K562 (cell line): ENCODE data around the gene SLC12A9. TPM values are rescaled to one million over a fixed set of nuclear protein-coding genes. Genes with fewer than 3 reads are reported as not detected.

Source experiments
- CBX3 ChIP-seq, 2 experiments: IDR thresholded peaks; 1 replicate in 1 of 2; 2 replicates in 1 of 2; pipeline ENCODE4 v1.6.1; 2012; ENCODE audit warnings: inconsistent platforms in 2 of 2, low read length in 2 of 2, borderline replicate concordance in 1 of 2, control low read depth in 1 of 2
- ETV6 ChIP-seq, 3 experiments: fragments of 150-350 bp in 1 of 3; sonication (generic) in 1 of 3; formaldehyde crosslinking in 1 of 3; IDR thresholded peaks; 2 replicates each; pipeline versions ENCODE4 v1.6.1 to v1.8.0; 2014 to 2022; ENCODE audit warnings: borderline replicate concordance in 2 of 3, low read depth in 2 of 3, antibody characterized with exemption in 1 of 3, low read length in 1 of 3, mild to moderate bottlenecking in 1 of 3, missing genetic modification reagents in 1 of 3
- FUS ChIP-seq: fragments of 200-400 bp; formaldehyde crosslinking; optimal IDR thresholded peaks from 2 replicates; pipeline ENCODE3; 2017; ENCODE audit warnings: low read depth, low read length
- GTF2F1 ChIP-seq: IDR thresholded peaks from 2 replicates; pipeline ENCODE4 v1.6.1; 2011; ENCODE audit warnings: low read depth, low read length, improper control_type of control experiment
- HEY1 ChIP-seq: fragments of 250-450 bp; sonication (Bioruptor Pico); IDR thresholded peaks from 2 replicates; pipeline ENCODE4 v1.5.0; 2020; ENCODE audit warnings: mild to moderate bottlenecking, moderate library complexity, borderline replicate concordance
- HMG20B ChIP-seq: fragments of 250-450 bp; sonication (Bioruptor Pico); IDR thresholded peaks from 2 replicates; pipeline ENCODE4 v1.5.0; 2021; ENCODE audit warnings: mild to moderate bottlenecking
- JUND ChIP-seq, 2 experiments: IDR thresholded peaks; 2 replicates in 1 of 2; 3 replicates in 1 of 2; pipeline ENCODE4 v1.6.1; 2011; ENCODE audit warnings: borderline replicate concordance in 2 of 2, low read depth in 2 of 2, low read length in 2 of 2, improper control_type of control experiment in 1 of 2, missing biosample characterization in 1 of 2, missing genetic modification characterization in 1 of 2, missing genetic modification reagents in 1 of 2
- KLF13 ChIP-seq: fragments of 450-650 bp; IDR thresholded peaks from 2 replicates; pipeline ENCODE4 v1.6.1; 2016; ENCODE audit warnings: missing genetic modification characterization, low read depth, mild to moderate bottlenecking, missing compliant biosample characterization, moderate library complexity, borderline replicate concordance
- MAFF ChIP-seq: IDR thresholded peaks from 2 replicates; pipeline ENCODE4 v1.6.1; 2012; ENCODE audit warnings: low read length, improper control_type of control experiment
- RCOR1 ChIP-seq, 2 experiments: IDR thresholded peaks; 2 replicates each; pipeline ENCODE4 v1.6.1; 2012; ENCODE audit warnings: low read depth in 2 of 2, low read length in 2 of 2, borderline replicate concordance in 1 of 2, improper control_type of control experiment in 1 of 2
- STAT5A ChIP-seq: IDR thresholded peaks from 2 replicates; pipeline ENCODE4 v1.6.1; 2012; ENCODE audit warnings: low read length, inconsistent platforms, borderline replicate concordance
- TCF7L2 ChIP-seq: fragments of 150-350 bp; IDR thresholded peaks from 2 replicates; pipeline ENCODE4 v1.6.1; 2016; ENCODE audit warnings: low read depth, mild to moderate bottlenecking, low read length, moderate library complexity
- XRCC3 ChIP-seq: fragments of 450-650 bp; IDR thresholded peaks from 2 replicates; pipeline ENCODE4 v1.6.1; 2017; ENCODE audit warnings: mild to moderate bottlenecking, moderate library complexity
- ZBED1 ChIP-seq: IDR thresholded peaks from 2 replicates; pipeline ENCODE4 v1.6.1; 2014
- ZNF121 ChIP-seq: sonication (generic); formaldehyde crosslinking; conservative IDR thresholded peaks from 2 replicates; pipeline ENCODE4 v1.8.0; 2022; ENCODE audit warnings: missing genetic modification reagents
- ZNF316 ChIP-seq: fragments of 450-650 bp; IDR thresholded peaks from 2 replicates; pipeline ENCODE4 v1.6.1; 2016
- ZNF551 ChIP-seq: fragments of 250-450 bp; sonication (Bioruptor Pico); IDR thresholded peaks from 2 replicates; pipeline ENCODE4 v1.5.0; 2021; ENCODE audit warnings: mild to moderate bottlenecking, moderate library complexity
- ZNF707 ChIP-seq: fragments of 250-450 bp; sonication (Bioruptor Pico); conservative IDR thresholded peaks from 2 replicates; pipeline ENCODE4 v1.8.0; 2022; ENCODE audit warnings: inconsistent platforms, mild to moderate bottlenecking, moderate library complexity
- ZSCAN32 ChIP-seq: fragments of 450-650 bp; formaldehyde crosslinking; IDR thresholded peaks from 2 replicates; pipeline ENCODE4 v1.4.0; 2020; ENCODE audit warnings: mild to moderate bottlenecking, moderate library complexity
- polyA plus RNA-seq, 8 experiments: library from polyadenylated mRNA; depleted of rRNA in 4 of 8; stranded (reverse) in 5 of 8; unstranded in 3 of 8; fragments of >200 nt; fragmentation: Nextera tagmentation in 2 of 8; fragmentation: Illumina TruSeq in 1 of 8; extraction: Ambion mirVana in 2 of 8; extraction: Trizol in 1 of 8; gene quantifications; 2 replicates each; pipeline versions ENCODE4 v1.2.1 to v1.2.3, GENCODE V29; 2011 to 2014; ENCODE audit warnings: inconsistent platforms in 1 of 8, missing spikeins in 1 of 8
- total RNA-seq, 7 experiments: library from RNA; depleted of rRNA in 6 of 7; stranded (reverse); fragments of >200 nt in 6 of 7; fragmentation: Illumina TruSeq in 2 of 7; extraction: Trizol in 2 of 7; gene quantifications; 2 replicates each; pipeline versions ENCODE4 v1.2.1 to v1.2.3, GENCODE V29; 2011 to 2021; ENCODE audit warnings: low replicate concordance in 1 of 7
- TF ChIP-seq, protein P1 (sequence below): sonication (generic); IDR thresholded peaks from 2 replicates; pipeline ENCODE4 v1.6.1; 2016
- TF ChIP-seq, protein P2 (sequence below): IDR thresholded peaks from 2 replicates; pipeline ENCODE4 v1.6.1; 2012; ENCODE audit warnings: low read depth, low read length, improper control_type of control experiment, borderline replicate concordance
- TF ChIP-seq, protein P3 (sequence below): fragments of 250-450 bp; sonication (Bioruptor Pico); IDR thresholded peaks from 2 replicates; pipeline ENCODE4 v1.8.0; 2021; ENCODE audit warnings: borderline replicate concordance, mild to moderate bottlenecking, moderate library complexity; ENCODE audit not compliant: poor library complexity, severe bottlenecking
- TF ChIP-seq, protein P4 (sequence below): sonication (generic); formaldehyde crosslinking; IDR thresholded peaks from 2 replicates; pipeline ENCODE4 v1.8.0; 2022; ENCODE audit warnings: mild to moderate bottlenecking, missing genetic modification reagents

The SLC12A9 gene
- total and polyA plus RNA-seq, 9 of the 15 experiments (the other 6 are each of a cell fraction or from before 2014, with no cell fraction given): 0.06 to 20.2 (median 10.7) TPM

DNA sequence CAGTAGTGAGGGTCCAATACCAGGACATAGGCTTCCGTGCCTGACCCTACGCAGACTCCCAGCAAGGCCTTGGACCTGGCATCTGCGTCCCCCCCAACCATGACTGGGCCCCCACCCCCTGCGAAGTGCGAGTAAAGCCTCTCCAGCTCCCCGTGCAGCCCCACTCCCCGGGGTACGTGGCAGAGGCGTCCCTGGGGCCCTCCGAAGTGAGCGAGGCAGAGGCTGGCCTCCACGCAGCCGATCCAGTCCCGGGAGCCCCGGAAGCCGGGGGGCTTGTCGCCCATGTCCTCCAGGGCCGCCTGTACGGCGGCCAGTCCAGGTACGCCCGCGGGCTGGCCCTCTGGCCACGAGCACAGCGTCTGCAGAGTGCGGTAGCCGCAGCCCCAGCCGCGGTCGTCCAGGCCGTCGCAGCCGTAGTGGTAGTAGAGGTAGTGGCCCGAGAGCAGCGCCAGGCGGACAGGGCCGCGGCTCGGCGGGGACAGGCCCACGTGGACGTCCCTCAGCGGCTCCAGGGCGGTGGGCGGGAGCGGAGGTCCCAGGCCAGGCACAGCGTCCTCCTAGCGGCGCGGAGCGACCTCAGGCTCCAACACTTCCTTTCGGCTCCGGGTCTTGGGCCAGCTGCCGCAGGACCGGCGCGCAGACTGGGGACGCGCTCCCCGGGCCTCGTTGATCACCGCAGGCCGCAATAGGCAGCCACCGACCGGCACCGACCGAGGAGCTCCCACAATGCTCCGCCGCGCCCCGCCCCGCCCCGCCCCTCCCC is 36.7 kb downstream of the SLC12A9 start, which contains the start of gene UFSP1 (continued):
- TF ChIP-seq JUND (IDR thresholded peaks at IDR 0.05; ENCODE audit: borderline replicate concordance, low read depth, low read length) (0 out of 2 replicates have a peak, but pooled peaks have one; percentile 4), JUND (tag; IDR thresholded peaks at IDR 0.05; ENCODE audit: borderline replicate concordance, low read depth, low read length) (no peak), ETV6 (IDR thresholded peaks at IDR 0.05; ENCODE audit: borderline replicate concordance in 1 of 2, low read depth in 2 of 2, low read length in 1 of 2) (no peak), ETV6 (CRISPR knock-in tag; IDR thresholded peaks at IDR 0.05; ENCODE audit: borderline replicate concordance) (0 out of 2 replicates have a peak, but pooled peaks have one; percentile 29), HEY1 (CRISPR knock-in tag) (no peak), ZNF316 (0 out of 2 replicates have a peak, but pooled peaks have one; percentile 16), TCF7L2 (no peak), CBX3 (IDR thresholded peaks at IDR 0.05; ENCODE audit: borderline replicate concordance in 1 of 2, low read length in 2 of 2) (no peak), FUS (peak; percentile 95), RCOR1 (IDR thresholded peaks at IDR 0.05; ENCODE audit: borderline replicate concordance in 1 of 2, low read depth in 2 of 2, low read length in 2 of 2) (no peak), ZNF551 (CRISPR knock-in tag) (no peak), ZBED1 (peak; percentile 15; the same call in 1 of the 2 replicates), STAT5A (no peak; the same call in 1 of the 2 replicates), ZSCAN32 (CRISPR knock-in tag) (no peak), ZNF121 (CRISPR knock-in tag) (no peak), XRCC3 (no peak), MAFF (no peak), HMG20B (CRISPR knock-in tag) (no peak), ZNF707 (CRISPR knock-in tag) (no peak), GTF2F1 (no peak), KLF13 (tag) (peak; percentile 81; the same call in 1 of the 2 replicates)
- TF ChIP-seq, protein P1, sequence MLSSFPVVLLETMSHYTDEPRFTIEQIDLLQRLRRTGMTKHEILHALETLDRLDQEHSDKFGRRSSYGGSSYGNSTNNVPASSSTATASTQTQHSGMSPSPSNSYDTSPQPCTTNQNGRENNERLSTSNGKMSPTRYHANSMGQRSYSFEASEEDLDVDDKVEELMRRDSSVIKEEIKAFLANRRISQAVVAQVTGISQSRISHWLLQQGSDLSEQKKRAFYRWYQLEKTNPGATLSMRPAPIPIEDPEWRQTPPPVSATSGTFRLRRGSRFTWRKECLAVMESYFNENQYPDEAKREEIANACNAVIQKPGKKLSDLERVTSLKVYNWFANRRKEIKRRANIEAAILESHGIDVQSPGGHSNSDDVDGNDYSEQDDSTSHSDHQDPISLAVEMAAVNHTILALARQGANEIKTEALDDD: no peak
- TF ChIP-seq, protein P2, sequence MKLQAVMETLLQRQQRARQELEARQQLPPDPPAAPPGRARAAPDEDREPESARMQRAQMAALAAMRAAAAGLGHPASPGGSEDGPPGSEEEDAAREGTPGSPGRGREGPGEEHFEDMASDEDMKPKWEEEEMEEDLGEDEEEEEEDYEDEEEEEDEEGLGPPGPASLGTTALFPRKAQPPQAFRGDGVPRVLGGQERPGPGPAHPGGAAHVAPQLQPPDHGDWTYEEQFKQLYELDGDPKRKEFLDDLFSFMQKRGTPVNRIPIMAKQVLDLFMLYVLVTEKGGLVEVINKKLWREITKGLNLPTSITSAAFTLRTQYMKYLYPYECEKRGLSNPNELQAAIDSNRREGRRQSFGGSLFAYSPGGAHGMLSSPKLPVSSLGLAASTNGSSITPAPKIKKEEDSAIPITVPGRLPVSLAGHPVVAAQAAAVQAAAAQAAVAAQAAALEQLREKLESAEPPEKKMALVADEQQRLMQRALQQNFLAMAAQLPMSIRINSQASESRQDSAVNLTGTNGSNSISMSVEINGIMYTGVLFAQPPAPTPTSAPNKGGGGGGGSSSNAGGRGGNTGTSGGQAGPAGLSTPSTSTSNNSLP: no peak
- TF ChIP-seq, protein P3, sequence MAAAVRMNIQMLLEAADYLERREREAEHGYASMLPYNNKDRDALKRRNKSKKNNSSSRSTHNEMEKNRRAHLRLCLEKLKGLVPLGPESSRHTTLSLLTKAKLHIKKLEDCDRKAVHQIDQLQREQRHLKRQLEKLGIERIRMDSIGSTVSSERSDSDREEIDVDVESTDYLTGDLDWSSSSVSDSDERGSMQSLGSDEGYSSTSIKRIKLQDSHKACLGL (CRISPR knock-in tag): peak; percentile 86
- TF ChIP-seq, protein P4, sequence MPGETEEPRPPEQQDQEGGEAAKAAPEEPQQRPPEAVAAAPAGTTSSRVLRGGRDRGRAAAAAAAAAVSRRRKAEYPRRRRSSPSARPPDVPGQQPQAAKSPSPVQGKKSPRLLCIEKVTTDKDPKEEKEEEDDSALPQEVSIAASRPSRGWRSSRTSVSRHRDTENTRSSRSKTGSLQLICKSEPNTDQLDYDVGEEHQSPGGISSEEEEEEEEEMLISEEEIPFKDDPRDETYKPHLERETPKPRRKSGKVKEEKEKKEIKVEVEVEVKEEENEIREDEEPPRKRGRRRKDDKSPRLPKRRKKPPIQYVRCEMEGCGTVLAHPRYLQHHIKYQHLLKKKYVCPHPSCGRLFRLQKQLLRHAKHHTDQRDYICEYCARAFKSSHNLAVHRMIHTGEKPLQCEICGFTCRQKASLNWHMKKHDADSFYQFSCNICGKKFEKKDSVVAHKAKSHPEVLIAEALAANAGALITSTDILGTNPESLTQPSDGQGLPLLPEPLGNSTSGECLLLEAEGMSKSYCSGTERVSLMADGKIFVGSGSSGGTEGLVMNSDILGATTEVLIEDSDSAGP: 0 out of 2 replicates have a peak, but pooled peaks have one; percentile 32
